Measurements from ENCODE around the gene HES2. TPM values are rescaled to one million over a fixed set of nuclear protein-coding genes. Genes with fewer than 3 reads are reported as not detected.
"Not testable (repeated sequence)": the region's sequence is repeated elsewhere in the genome, so short reads cannot be mapped to it uniquely, and the experiment has no call there.

The HES2 gene
- total RNA-seq, 1 donor from 2014 or later = 5.9 TPM

GRCh38 chr1:6428453-6428852 lies 8.7 kb upstream of the HES2 start:
- peaks cover 47% of the 10 kb centered on the region for H3K27me3 Mint-ChIP-seq
- not testable (repeated sequence) for H3K4me3 Mint-ChIP-seq

GRCh38 chr1:6427441-6428390 lies 8.0 kb upstream of the HES2 start:
- peaks cover 54% of the 10 kb centered on the region for H3K27me3 Mint-ChIP-seq
- H3K4me1 Mint-ChIP-seq (ENCODE audit: unreplicated experiment) = no peaks in the 10 kb centered on the region
- no peaks in the 10 kb centered on the region for H3K36me3 Mint-ChIP-seq

More at GRCh38 chr1:6428453-6428852, 8.7 kb upstream of the HES2 start:
- not testable (repeated sequence) for H3K36me3 Mint-ChIP-seq; H3K27ac Mint-ChIP-seq; DNase-seq (ENCODE audit: extremely low spot score, unreplicated experiment); H3K4me1 Mint-ChIP-seq (ENCODE audit: unreplicated experiment); H3K9me3 Mint-ChIP-seq

GRCh38 chr1:6426972-6427350 lies 7.2 kb upstream of the HES2 start:
- peaks cover 62% of the 10 kb centered on the region for H3K27me3 Mint-ChIP-seq
- no peak for DNase-seq (ENCODE audit: extremely low spot score, unreplicated experiment)
- H3K9me3 Mint-ChIP-seq = no peaks in the 10 kb centered on the region
- no peak for TF ChIP-seq CTCF (conservative IDR thresholded peaks at IDR 0.05)
- no peaks in the 10 kb centered on the region for H3K4me1 Mint-ChIP-seq (ENCODE audit: unreplicated experiment)
- H3K27ac Mint-ChIP-seq = no peak overlapping the region
- no peaks in the 10 kb centered on the region for H3K36me3 Mint-ChIP-seq
- H3K4me3 Mint-ChIP-seq = no peak overlapping the region

More at GRCh38 chr1:6427441-6428390, 8.0 kb upstream of the HES2 start:
- Mint-ChIP-seq H3K4me3 (no peak overlapping the region), H3K27ac (no peak overlapping the region), H3K9me3 (no peaks in the 10 kb centered on the region)
- DNase-seq (ENCODE audit: extremely low spot score, unreplicated experiment) = no peak
- TF ChIP-seq CTCF (conservative IDR thresholded peaks at IDR 0.05) = no peak

- Mint-ChIP-seq H3K27ac (no peak overlapping the region), H3K36me3 (no peaks in the 10 kb centered on the region), H3K4me1 (ENCODE audit: unreplicated experiment) (no peaks in the 10 kb centered on the region), H3K27me3 (peaks cover 67% of the 10 kb centered on the region), H3K9me3 (no peaks in the 10 kb centered on the region), H3K4me3 (no peak overlapping the region)
- TF ChIP-seq CTCF (conservative IDR thresholded peaks at IDR 0.05) = no peak
- DNase-seq (ENCODE audit: extremely low spot score, unreplicated experiment) = no peak
Measured at GRCh38 chr1:6426277-6426971, 6.7 kb upstream of the HES2 start.

GRCh38 chr1:6425658-6426057 lies 5.9 kb upstream of the HES2 start:
- no peak overlapping the region for H3K27ac Mint-ChIP-seq
- no peak for TF ChIP-seq CTCF (conservative IDR thresholded peaks at IDR 0.05)
- H3K27me3 Mint-ChIP-seq = peaks cover 74% of the 10 kb centered on the region
- no peak for DNase-seq (ENCODE audit: extremely low spot score, unreplicated experiment)
- no peak overlapping the region for H3K4me3 Mint-ChIP-seq
- no peaks in the 10 kb centered on the region for H3K9me3 Mint-ChIP-seq
- no peaks in the 10 kb centered on the region for H3K4me1 Mint-ChIP-seq (ENCODE audit: unreplicated experiment)
- no peaks in the 10 kb centered on the region for H3K36me3 Mint-ChIP-seq

Measured in type B pancreatic cell (in vitro differentiated cells).